ENCODE data around the gene SLC45A1.

SLC45A1 gene

GRCh38 chr1:8352886-8353785 is 35.2 kb downstream of the SLC45A1 start:
- Mint-ChIP-seq H3K9me3 (no peaks in the 10 kb centered on the region), H3K27me3 (no peaks in the 10 kb centered on the region), H3K27ac (no peak overlapping the region), H3K36me3 (peaks cover 8% of the 10 kb centered on the region), H3K4me3 (no peak overlapping the region), H3K4me1 (peaks cover 5% of the 10 kb centered on the region)

DNA sequence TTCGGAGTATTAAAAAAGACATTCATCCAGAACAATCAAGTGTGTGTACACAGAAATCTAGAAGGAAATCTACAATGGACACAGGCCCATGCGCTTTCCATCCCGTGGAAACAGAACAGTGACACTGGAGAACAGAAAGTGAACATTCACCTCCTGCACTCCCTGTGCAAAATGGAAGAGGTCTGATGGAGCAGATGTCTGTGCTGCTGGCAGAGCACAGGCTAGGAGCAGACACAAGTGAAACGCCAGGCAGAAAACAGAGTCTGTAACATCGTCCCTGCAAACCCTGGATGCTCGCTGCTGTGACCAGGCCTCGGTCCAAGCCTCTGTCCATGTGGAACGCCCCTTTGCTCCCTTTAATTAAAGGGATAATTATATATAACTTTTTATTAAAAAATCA is 36.1 kb downstream of the SLC45A1 start:
- Mint-ChIP-seq H3K27ac (no peak overlapping the region), H3K27me3 (no peaks in the 10 kb centered on the region), H3K4me1 (peaks cover under 1% of the 10 kb centered on the region), H3K9me3 (no peaks in the 10 kb centered on the region), H3K36me3 (peaks cover 8% of the 10 kb centered on the region), H3K4me3 (no peak overlapping the region)

DNA sequence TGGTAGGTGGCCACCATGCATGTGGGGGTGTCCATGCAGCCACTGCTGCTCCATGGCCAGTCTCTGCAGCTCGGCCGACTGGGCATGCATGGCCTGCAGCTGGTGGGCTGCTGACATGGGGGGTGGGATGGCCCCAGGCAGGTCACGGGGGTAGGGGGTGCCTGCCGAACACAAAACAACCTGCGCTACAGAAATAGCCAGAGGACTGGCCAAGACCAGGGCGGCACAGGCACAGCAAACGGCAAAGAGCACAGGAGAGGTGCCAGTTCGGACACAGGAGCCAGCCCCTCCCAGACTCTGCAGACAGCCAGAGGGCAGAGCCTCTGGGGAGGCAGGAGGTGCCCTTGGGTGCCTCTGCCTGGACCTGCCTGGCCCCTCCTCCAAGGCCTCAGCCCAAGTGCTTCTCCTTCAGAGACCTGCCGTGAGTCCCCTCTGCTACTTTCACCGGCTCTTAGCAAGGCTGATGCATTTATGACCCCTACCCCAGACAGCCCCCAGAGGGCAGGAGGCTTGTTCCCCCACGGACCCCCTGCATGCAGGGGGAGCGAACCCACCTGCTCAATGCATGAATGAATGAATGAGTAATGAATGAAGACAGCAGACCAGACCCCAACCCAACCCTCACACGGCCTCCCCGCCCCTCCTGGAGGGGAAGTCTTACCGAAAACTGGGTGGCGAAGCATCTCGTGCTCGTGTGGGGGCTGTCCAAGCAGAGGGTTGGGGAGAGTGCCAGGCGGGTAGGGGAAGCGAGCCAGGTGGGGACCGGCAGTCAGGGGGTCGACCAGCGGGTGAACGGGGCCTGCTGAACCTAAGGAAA is 37.7 kb downstream of the SLC45A1 start:
- no peaks in the 10 kb centered on the region for H3K9me3 Mint-ChIP-seq
- peak overlapping the region; percentile 74 for H3K27ac Mint-ChIP-seq
- no peak overlapping the region for H3K4me3 Mint-ChIP-seq
- H3K27me3 Mint-ChIP-seq: no peaks in the 10 kb centered on the region
- peaks cover 8% of the 10 kb centered on the region for H3K36me3 Mint-ChIP-seq
- H3K4me1 Mint-ChIP-seq: no peaks in the 10 kb centered on the region

DNA sequence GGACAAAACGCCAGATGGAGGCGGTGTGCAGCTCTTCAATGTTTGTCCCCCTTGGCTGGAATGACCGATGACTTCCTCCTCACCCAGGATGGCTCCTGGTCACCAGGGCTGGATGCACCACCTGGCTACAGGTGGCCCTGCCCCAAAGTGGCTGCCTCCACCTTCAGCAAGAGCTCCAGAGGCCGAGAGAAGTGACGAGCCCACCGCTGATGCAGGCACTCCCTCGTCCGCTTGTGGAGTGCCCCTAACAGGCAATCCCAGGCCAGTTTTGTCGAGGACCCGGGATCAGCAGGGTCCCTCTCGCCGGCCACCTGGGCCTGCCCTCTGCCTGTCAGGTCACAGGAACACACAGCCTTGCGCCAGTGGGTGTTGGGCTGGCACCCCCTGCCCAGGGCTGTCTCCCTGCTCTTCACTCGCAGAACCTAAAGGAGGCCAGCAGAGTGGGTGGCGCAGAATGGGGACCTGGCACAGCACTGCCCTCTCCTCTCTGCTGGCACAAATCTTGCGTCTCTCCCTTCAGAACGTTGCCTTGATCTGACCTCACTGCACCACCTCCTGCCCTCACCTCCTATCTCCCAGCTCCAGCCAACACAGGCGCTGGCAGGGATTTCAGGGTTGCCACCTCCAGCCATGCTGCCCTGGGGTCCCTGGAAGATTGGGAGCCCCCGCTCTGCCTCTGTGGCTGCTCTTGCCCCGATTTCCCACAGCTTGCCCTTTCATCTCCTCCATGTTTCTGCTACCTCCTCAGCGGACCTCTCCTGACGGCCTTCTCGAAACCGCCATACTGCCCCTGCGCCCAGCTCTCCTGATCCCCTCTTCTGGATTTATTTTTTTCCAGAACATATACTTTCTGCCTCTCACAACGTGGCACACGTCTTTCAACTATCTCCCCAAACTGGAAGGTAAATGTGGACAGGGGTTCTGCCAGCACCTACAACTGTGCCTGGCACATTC is 38.6 kb downstream of the SLC45A1 start:
- Mint-ChIP-seq H3K4me1 (no peaks in the 10 kb centered on the region), H3K27ac (peak overlapping the region; percentile 87), H3K9me3 (no peaks in the 10 kb centered on the region), H3K4me3 (no peak overlapping the region), H3K36me3 (peaks cover 8% of the 10 kb centered on the region), H3K27me3 (no peaks in the 10 kb centered on the region)

DNA sequence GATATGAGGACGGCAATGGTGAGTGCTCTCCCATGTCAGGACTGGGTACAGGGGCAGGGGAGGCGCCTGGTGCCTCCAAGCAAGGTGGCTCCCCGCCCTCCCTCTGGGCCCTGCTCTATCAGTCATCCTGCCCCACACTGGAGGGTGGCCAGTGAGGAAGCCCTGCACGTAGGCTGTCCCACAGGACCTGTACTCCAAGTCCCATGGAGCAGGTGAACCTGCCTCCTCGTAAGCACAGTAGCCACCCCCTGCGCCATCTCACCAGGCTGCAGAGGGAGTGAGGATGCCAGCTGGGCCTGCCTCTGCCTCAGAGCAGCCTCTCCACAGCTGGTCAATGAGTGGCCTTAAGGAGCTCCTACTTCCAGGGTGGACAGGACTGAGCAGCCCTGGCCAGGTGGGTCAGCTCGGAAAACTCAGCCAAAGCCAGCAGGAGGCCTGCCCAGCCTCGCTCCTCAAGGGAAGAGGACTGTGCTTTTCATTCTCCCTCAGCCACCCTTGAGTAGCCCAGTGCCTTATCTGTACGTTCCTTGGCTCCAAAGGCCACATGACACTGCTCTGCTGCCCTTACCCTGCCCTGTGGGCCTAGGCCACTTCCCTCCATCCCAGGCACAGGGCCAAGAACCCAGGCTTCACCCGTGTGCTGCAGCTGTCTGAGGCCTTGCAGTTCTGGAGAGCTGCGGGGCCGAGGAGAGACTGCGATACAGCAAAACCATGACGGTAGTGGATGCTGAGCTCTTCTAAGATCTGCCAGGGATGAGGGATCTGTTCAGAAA is 39.6 kb downstream of the SLC45A1 start:
- Mint-ChIP-seq H3K9me3 (no peaks in the 10 kb centered on the region), H3K27me3 (no peaks in the 10 kb centered on the region), H3K4me3 (no peak overlapping the region), H3K4me1 (no peaks in the 10 kb centered on the region), H3K27ac (no peak overlapping the region), H3K36me3 (peaks cover 8% of the 10 kb centered on the region)

DNA sequence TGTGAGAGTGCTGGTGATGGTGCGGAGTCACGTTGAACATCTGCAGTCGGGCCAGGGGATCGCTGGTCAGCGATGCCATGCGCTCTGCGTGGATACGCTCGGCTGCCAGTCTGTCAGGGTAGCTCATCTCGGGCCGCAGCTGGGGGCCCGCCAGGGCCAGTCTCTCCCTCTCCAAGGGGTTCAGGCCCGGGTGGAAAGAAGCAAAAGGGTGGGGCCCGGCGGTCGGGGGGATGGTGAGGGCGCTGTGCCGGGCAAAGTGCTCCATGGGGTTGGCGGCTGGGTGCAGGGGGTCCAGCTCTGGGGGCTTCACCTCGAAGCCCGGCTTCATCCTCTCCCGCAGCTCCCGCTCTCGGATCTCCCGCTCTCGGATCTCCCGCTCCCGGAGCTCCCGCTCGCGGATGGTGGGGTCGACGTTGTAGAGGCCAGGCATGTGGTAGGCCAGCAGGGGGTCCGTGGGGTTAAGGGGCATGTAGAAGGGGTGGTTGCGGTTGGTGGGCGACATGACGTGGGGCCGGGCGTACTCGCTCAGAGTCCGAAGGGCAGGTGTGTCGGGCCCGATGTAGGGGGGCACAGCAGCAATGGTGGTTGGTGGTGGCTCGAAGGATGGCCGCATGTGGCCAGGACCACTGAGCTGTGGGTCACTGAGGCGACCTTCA is 40.5 kb downstream of the SLC45A1 start:
- Mint-ChIP-seq H3K27me3 (no peaks in the 10 kb centered on the region), H3K27ac (no peak overlapping the region), H3K9me3 (no peaks in the 10 kb centered on the region), H3K4me1 (no peaks in the 10 kb centered on the region), H3K36me3 (peaks cover 8% of the 10 kb centered on the region), H3K4me3 (no peak overlapping the region)

DNA sequence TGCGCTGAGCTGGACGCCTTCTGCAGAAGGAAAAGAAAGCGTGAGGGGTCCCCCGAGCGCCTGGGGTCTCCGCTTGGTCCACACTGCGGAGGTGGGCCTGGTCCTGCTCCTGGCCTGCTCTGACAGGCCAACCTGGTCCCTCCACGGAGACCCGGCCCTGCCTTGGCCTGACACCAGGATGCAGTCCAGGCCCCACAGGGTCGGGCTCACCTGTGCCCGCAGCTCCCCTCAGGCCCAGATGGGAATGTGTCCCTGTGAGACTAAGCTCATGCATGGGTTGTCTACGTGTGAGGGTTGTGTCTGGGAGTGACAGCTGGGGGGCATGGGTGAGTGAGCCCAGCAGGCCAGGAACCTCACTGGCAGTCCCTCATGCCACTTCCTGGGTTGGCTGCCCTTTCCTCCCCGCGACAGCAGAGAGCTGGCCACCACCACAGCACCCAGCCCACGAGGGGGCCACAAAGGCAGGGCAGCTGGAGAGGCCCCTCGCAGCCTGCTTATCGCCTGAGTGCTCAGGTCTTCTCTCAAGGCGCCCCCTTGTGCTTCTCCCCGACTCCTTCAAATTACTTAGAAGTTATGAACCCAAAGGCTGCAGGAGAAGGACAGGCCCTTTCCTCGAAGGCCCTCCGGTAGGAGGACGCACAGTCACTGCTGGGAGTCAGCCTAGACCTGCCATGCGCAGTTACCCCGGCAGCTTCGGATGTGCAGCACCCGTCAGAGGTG is 41.1 kb downstream of the SLC45A1 start:
- H3K27me3 Mint-ChIP-seq: no peaks in the 10 kb centered on the region
- H3K9me3 Mint-ChIP-seq: no peaks in the 10 kb centered on the region
- peaks cover 8% of the 10 kb centered on the region for H3K36me3 Mint-ChIP-seq
- H3K4me3 Mint-ChIP-seq: no peak overlapping the region
- no peaks in the 10 kb centered on the region for H3K4me1 Mint-ChIP-seq
- no peak overlapping the region for H3K27ac Mint-ChIP-seq

GRCh38 chr1:8359617-8360481 is 41.9 kb downstream of the SLC45A1 start:
- Mint-ChIP-seq H3K27ac (no peak overlapping the region), H3K36me3 (peaks cover 8% of the 10 kb centered on the region), H3K27me3 (no peaks in the 10 kb centered on the region), H3K4me1 (no peaks in the 10 kb centered on the region), H3K4me3 (no peak overlapping the region), H3K9me3 (no peaks in the 10 kb centered on the region)

- H3K9me3 Mint-ChIP-seq: no peaks in the 10 kb centered on the region
- H3K36me3 Mint-ChIP-seq: peaks cover 8% of the 10 kb centered on the region
These were observed 42.7 kb downstream of the SLC45A1 start for GRCh38 chr1:8360493-8361197.

GRCh38 chr1:8361198-8361849 is 43.4 kb downstream of the SLC45A1 start:
- H3K27ac Mint-ChIP-seq: no peak overlapping the region

More at GRCh38 chr1:8360493-8361197, 42.7 kb downstream of the SLC45A1 start:
- no peaks in the 10 kb centered on the region for H3K4me1 Mint-ChIP-seq
- H3K27me3 Mint-ChIP-seq: no peaks in the 10 kb centered on the region
- no peak overlapping the region for H3K27ac Mint-ChIP-seq
- no peak overlapping the region for H3K4me3 Mint-ChIP-seq

DNA sequence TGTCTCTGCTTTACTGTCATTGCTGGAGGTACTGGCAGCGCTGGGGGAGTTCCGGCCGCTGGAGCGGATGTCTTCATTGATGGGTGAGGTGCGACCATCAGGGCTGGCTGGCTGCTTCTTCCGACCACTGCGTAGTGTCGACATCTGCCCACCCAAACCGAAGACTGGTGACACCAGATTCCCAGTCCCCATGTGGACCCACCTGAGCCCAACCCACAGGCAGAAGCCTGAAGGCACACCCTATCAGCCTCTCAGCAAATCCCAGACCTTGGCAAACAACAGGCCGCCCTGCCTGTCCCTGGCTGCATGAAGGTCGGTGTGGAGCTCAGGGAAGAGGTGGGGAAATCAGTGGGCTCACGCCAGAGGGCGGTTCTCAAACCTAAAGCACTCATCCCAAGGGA is 44.8 kb downstream of the SLC45A1 start:
- peaks cover 4% of the 10 kb centered on the region for H3K36me3 Mint-ChIP-seq
- H3K9me3 Mint-ChIP-seq: no peaks in the 10 kb centered on the region
- no peak overlapping the region for H3K4me3 Mint-ChIP-seq
- peaks cover 9% of the 10 kb centered on the region for H3K4me1 Mint-ChIP-seq
- peak overlapping the region; percentile 51 for H3K27ac Mint-ChIP-seq
- no peaks in the 10 kb centered on the region for H3K27me3 Mint-ChIP-seq

More at GRCh38 chr1:8361198-8361849, 43.4 kb downstream of the SLC45A1 start:
- H3K36me3 Mint-ChIP-seq: peaks cover 8% of the 10 kb centered on the region
- no peaks in the 10 kb centered on the region for H3K9me3 Mint-ChIP-seq
- H3K4me3 Mint-ChIP-seq: no peak overlapping the region
- H3K4me1 Mint-ChIP-seq: no peaks in the 10 kb centered on the region
- H3K27me3 Mint-ChIP-seq: no peaks in the 10 kb centered on the region

DNA sequence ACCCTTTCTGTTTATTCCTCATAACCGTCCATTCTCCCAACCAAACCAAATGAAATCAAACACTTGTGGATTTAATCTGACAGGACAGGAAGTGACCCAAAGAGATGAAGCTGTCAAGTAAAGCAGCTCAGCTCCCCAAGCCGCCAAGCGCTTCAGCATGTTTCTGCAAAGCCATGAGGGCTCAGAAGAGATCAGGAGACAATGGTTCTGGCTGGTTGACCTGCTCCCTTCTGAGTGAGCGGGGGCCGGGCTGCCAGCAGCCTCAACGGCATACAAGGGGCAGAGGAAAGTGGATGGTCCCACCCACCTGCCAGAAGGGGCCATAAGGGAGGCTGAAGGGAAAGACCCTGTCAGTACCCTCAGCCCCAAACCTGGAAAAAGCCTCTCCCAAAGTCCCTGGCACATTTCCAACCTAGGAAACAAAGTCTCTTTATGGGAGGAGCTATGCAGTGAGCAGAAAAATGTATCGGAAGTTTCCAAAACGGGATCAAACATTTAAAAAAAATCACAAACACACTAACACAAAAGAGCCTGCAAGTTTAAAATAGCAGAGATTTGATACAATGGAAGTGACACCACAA is 45.4 kb downstream of the SLC45A1 start:
- H3K4me1 Mint-ChIP-seq: peaks cover 11% of the 10 kb centered on the region
- no peaks in the 10 kb centered on the region for H3K9me3 Mint-ChIP-seq
- no peaks in the 10 kb centered on the region for H3K36me3 Mint-ChIP-seq
- H3K27ac Mint-ChIP-seq: peak overlapping the region; percentile 51
- no peaks in the 10 kb centered on the region for H3K27me3 Mint-ChIP-seq
- H3K4me3 Mint-ChIP-seq: no peak overlapping the region

Measured in activated naive CD4-positive, alpha-beta T cell treated with anti-CD3 and anti-CD28 coated beads, Interleukin-2, amount 50 U/mL, for 24 hours (primary cell).